Aorta (tissue), 5 donors: ENCODE results near the gene EXOC4. TPM values are rescaled to one million over a fixed set of nuclear protein-coding genes. Genes with fewer than 3 reads are reported as not detected.

Experiments
- ATAC-seq: fragments of 200-7000 bp; cut with Tn5 transposase; one replicate; pipeline ENCODE4 v1.9.1; 2022; ENCODE audit warnings: moderate library complexity; ENCODE audit not compliant: low FRiP score
- DNase-seq, 2 donors: peaks; one replicate each; pipeline ENCODE4 v3.0.0-alpha.2; 2020
- H3K27ac ChIP-seq, 2 donors: one replicate each; pipeline ENCODE4 v1.5.1; 2013; ENCODE audit warnings: low read length in 2 of 2, mild to moderate bottlenecking in 2 of 2, moderate library complexity in 2 of 2, control low read depth in 1 of 2, inconsistent platforms in 1 of 2, low read depth in 1 of 2
- H3K27me3 ChIP-seq, 2 donors: one replicate each; pipeline ENCODE4 v1.6.1; 2013; ENCODE audit warnings: control low read depth in 1 of 2, low read length in 1 of 2, mild to moderate bottlenecking in 1 of 2, moderate library complexity in 1 of 2; ENCODE audit not compliant: insufficient read depth in 2 of 2, control insufficient read depth in 1 of 2
- H3K36me3 ChIP-seq, 2 donors: one replicate each; pipeline ENCODE4 v1.6.1; 2013; ENCODE audit warnings: control low read depth in 1 of 2, low read length in 1 of 2, mild to moderate bottlenecking in 1 of 2; ENCODE audit not compliant: insufficient read depth in 2 of 2, control insufficient read depth in 1 of 2
- H3K4me1 ChIP-seq, 2 donors: one replicate each; pipeline ENCODE4 v1.6.1; 2013; ENCODE audit warnings: low read length in 2 of 2, control low read depth in 1 of 2, mild to moderate bottlenecking in 1 of 2, moderate library complexity in 1 of 2; ENCODE audit not compliant: insufficient read depth in 2 of 2, control insufficient read depth in 1 of 2
- H3K4me3 ChIP-seq, 2 donors: one replicate each; pipeline ENCODE4 v1.5.1; 2013; ENCODE audit warnings: low read length in 2 of 2, control low read depth in 1 of 2, mild to moderate bottlenecking in 1 of 2
- H3K9me3 ChIP-seq: one replicate; pipeline ENCODE4 v1.6.1; 2013; ENCODE audit warnings: mild to moderate bottlenecking, low read length; ENCODE audit not compliant: control insufficient read depth
- WGBS, 2 donors: extraction: QIAGEN DNeasy Blood & Tissue Kit; methylation state at CpG; one replicate each; pipeline ENCODE4 v1.1.7; 2013; 5-methylcytosine and 5-hydroxymethylcytosine counted together
- intact Hi-C, 2 donors: fragments of 100-400 bp; cut with DNase I; formaldehyde crosslinking; loops; one replicate each; pipeline versions ENCODE4 v1.14.2 to v1.15.0; 2022
- polyA plus RNA-seq, 2 donors: library from polyadenylated mRNA; stranded (reverse); fragments of 200-250 nt; gene quantifications; one replicate each; pipeline ENCODE4 v1.2.3, GENCODE V29; 2013
- total RNA-seq, 2 donors: library from RNA; stranded (reverse); fragmentation: NEBNext Ultra II Directional; extraction: Animal tissue kit (Norgen Biotek cat#: 25700); gene quantifications; one replicate each; pipeline ENCODE4 v1.2.1, GENCODE V29; 2021
- donor health status: healthy with polysubstance abuse.
- donor health status: Bipolar disorder and iron deficiency.
- donor health status: DM: no; HTN: no; CAD: no.
- donor health status: DM: no; HTN: no; CAD: no.
- donor health status: DM: yes; HTN: yes; CAD: no.

EXOC4 gene
- total and polyA plus RNA-seq, 4 donors, result 19.9 to 109 (median 45.9) TPM

GRCh38 chr7:133718131-133718530, 465.3 kb downstream of the EXOC4 start:
- no peak for ATAC-seq
- no peak for DNase-seq
- intact Hi-C loops, result no loop called here
- no peaks in the 10 kb centered on the region for H3K9me3 ChIP-seq
- H3K4me3 ChIP-seq, result no peak overlapping the region
- WGBS, 2 donors, result 96 to 100% methylated on average over 1 of the region's 1 CpG
- no peaks in the 10 kb centered on the region for H3K36me3 ChIP-seq
- no peaks in the 10 kb centered on the region for H3K4me1 ChIP-seq
- no peaks in the 10 kb centered on the region for H3K27me3 ChIP-seq
- H3K27ac ChIP-seq, result no peak overlapping the region

- Histone ChIP-seq H3K4me3 (no peak overlapping the region), H3K36me3 (no peaks in the 10 kb centered on the region), H3K9me3 (no peaks in the 10 kb centered on the region), H3K27ac (no peak overlapping the region), H3K4me1 (no peaks in the 10 kb centered on the region), H3K27me3 (no peaks in the 10 kb centered on the region)
- ATAC-seq (no peak), DNase-seq (no peak)
- intact Hi-C loops, result no loop called here
- WGBS, 2 donors, result 90% methylated on average over 1 of the region's 1 CpG
Observed at GRCh38 chr7:133723044-133723443, 470.2 kb downstream of the EXOC4 start.

GRCh38 chr7:133724148-133724547, 471.3 kb downstream of the EXOC4 start:
- H3K27me3 ChIP-seq, result no peaks in the 10 kb centered on the region
- H3K4me3 ChIP-seq, result no peak overlapping the region
- H3K36me3 ChIP-seq, result no peaks in the 10 kb centered on the region
- no peak for ATAC-seq
- H3K4me1 ChIP-seq, result no peaks in the 10 kb centered on the region
- 93 to 94% methylated on average over 2 of the region's 2 CpGs for WGBS, 2 donors
- intact Hi-C loops, result no loop called here
- H3K27ac ChIP-seq, result no peak overlapping the region
- no peaks in the 10 kb centered on the region for H3K9me3 ChIP-seq
- DNase-seq, result no peak

- Histone ChIP-seq H3K4me1 (no peaks in the 10 kb centered on the region), H3K27me3 (no peaks in the 10 kb centered on the region), H3K9me3 (no peaks in the 10 kb centered on the region), H3K36me3 (no peaks in the 10 kb centered on the region), H3K4me3 (no peak overlapping the region), H3K27ac (no peak overlapping the region)
- intact Hi-C loops, result no loop called here
- ATAC-seq, result no peak
- no peak for DNase-seq
- 70 to 77% methylated on average over 3 of the region's 3 CpGs for WGBS, 2 donors
Observed at GRCh38 chr7:133724694-133725093, 471.8 kb downstream of the EXOC4 start.

DNA sequence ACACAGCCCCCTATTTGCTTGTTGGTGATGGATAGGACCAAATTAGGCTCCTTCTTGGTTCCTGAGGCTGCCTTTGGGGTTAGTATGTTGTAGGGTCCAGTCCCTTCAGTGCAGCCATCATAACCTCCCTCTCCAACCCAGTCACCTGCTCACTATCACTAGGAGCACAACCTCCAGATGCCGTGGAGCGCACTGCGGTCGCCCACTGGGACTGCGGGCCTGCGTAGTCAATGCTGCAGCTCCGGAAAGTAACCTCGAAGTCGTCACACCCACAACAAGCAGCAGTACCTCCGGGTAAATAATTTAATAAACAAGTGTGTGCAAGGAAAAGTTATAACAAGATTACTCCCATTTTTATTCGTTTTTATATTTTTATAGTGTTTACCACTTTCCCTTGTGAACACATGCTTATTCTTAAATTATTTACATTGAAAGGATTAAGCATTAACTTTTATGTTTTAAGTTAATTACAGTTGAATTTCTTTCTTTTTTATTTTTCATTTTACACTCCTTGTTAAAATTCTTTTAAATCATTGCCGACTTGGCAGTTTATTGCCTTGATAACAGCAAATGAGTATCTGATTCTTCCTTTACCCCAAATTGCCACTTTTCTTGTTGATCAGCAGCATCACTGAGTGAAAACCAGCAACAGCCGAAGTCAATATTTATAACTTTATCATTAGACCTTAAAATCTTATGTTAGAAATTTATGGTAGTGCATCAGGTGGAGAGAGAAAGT, 474.8 kb downstream of the EXOC4 start:
- no peak overlapping the region for H3K4me3 ChIP-seq
- WGBS, 2 donors, result 89 to 91% methylated on average over 13 of the region's 13 CpGs
- H3K36me3 ChIP-seq, result no peaks in the 10 kb centered on the region
- ATAC-seq (no peak), DNase-seq (no peak)
- H3K9me3 ChIP-seq, result no peaks in the 10 kb centered on the region
- no peaks in the 10 kb centered on the region for H3K27me3 ChIP-seq
- intact Hi-C loops, result no loop called here
- no peak overlapping the region for H3K27ac ChIP-seq
- H3K4me1 ChIP-seq, result no peaks in the 10 kb centered on the region

GRCh38 chr7:133730360-133730759, 477.5 kb downstream of the EXOC4 start:
- H3K4me3 ChIP-seq, result no peak overlapping the region
- WGBS, 2 donors, result 71 to 74% methylated on average over 3 of the region's 3 CpGs
- H3K27ac ChIP-seq, result no peak overlapping the region
- no peaks in the 10 kb centered on the region for H3K36me3 ChIP-seq
- DNase-seq (no peak), ATAC-seq (no peak)
- H3K4me1 ChIP-seq, result no peaks in the 10 kb centered on the region
- H3K9me3 ChIP-seq, result no peaks in the 10 kb centered on the region
- H3K27me3 ChIP-seq, result no peaks in the 10 kb centered on the region
- intact Hi-C loops, result no loop called here

DNA sequence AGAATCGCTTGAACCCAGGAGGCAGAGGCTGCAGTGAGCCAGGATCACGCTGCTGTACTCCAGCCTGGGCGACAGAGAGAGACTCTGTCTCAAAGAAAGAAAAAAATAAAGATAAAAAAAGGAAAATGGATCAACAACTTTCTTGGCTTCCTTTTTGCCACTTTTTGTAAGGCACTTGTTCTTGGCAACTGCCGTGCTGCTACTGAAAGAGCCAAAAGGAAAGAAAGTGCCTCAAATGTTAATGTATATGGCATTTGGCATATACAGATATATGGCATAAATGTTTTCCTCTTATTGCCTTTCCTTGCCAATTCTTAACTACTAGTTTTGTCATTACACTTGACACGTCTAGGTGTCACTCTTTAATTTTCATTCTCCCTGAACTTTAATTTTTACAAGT, 480.5 kb downstream of the EXOC4 start:
- ATAC-seq, result no peak
- intact Hi-C loops, result no loop called here

GRCh38 chr7:133735222-133735621, 482.3 kb downstream of the EXOC4 start:
- H3K4me1 ChIP-seq, result no peaks in the 10 kb centered on the region
- DNase-seq, result no peak
- no peaks in the 10 kb centered on the region for H3K27me3 ChIP-seq
- no peaks in the 10 kb centered on the region for H3K36me3 ChIP-seq
- H3K27ac ChIP-seq, result no peak overlapping the region
- H3K9me3 ChIP-seq, result no peaks in the 10 kb centered on the region
- 64 to 74% methylated on average over 1 of the region's 1 CpG for WGBS, 2 donors
- no peak for ATAC-seq
- intact Hi-C loops, result no loop called here
- no peak overlapping the region for H3K4me3 ChIP-seq

More for the DNA sequence above, 480.5 kb downstream of the EXOC4 start:
- H3K27me3 ChIP-seq, result no peaks in the 10 kb centered on the region
- no peaks in the 10 kb centered on the region for H3K9me3 ChIP-seq
- no peak overlapping the region for H3K4me3 ChIP-seq
- no peaks in the 10 kb centered on the region for H3K36me3 ChIP-seq
- no peaks in the 10 kb centered on the region for H3K4me1 ChIP-seq
- 92 to 94% methylated on average over 5 of the region's 5 CpGs for WGBS, 2 donors
- no peak overlapping the region for H3K27ac ChIP-seq
- no peak for DNase-seq

DNA sequence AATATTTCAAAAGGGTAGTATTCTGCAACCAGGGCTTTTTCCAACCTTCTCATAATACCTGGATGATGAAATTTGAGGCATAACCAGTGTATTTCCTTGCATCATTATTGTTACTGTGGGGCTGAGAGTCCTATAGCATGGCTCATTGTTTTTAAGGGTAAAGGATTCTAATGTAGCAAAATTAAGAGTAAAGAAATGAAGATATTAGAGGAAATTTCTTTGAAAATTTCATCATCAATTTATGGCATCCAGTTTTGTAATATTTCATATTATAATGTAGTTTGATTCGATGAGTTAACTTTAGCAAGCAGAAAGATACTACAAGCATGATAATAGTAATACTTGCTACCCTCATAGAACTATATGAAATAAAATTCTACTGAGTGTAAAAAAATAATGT, 486.9 kb downstream of the EXOC4 start:
- no peak overlapping the region for H3K4me3 ChIP-seq
- no peak overlapping the region for H3K27ac ChIP-seq
- H3K9me3 ChIP-seq, result no peaks in the 10 kb centered on the region
- ATAC-seq (no peak), DNase-seq (no peak)
- no peaks in the 10 kb centered on the region for H3K27me3 ChIP-seq
- WGBS, 2 donors, result 97% methylated on average over 1 of the region's 1 CpG
- intact Hi-C loops, result no loop called here
- peaks cover 0 to 3% of the 10 kb centered on the region in 2 donors for H3K4me1 ChIP-seq
- H3K36me3 ChIP-seq, result no peaks in the 10 kb centered on the region
